Stimulated activated CD8-positive, alpha-beta memory T cell treated with anti-CD3 and anti-CD28 coated beads, Interleukin-15, amount 100 ng/mL, for 4 hours (primary cell): ENCODE data around the gene ZFYVE28.
A peak's percentile ranks its signal among the peaks of the same experiment; 100 is the strongest.
"Not testable (repeated sequence)": the region's sequence is repeated elsewhere in the genome, so short reads cannot be mapped to it uniquely, and the experiment has no call there.

Source experiments
- DNase-seq, 2 donors: peaks; one replicate each; pipeline ENCODE4 v3.0.0-alpha.2; 2020; ENCODE audit warnings: low read depth in 2 of 2

The ZFYVE28 gene

GRCh38 chr4:2446656-2447564, 28.5 kb upstream of the ZFYVE28 start:
- DNase-seq: no peak

GRCh38 chr4:2445571-2445970, 27.1 kb upstream of the ZFYVE28 start:
- DNase-seq: no peak

GRCh38 chr4:2445130-2445529, 26.7 kb upstream of the ZFYVE28 start:
- no peak for DNase-seq

- DNase-seq: no peak
Measured at GRCh38 chr4:2443956-2444740, 25.7 kb upstream of the ZFYVE28 start.

GRCh38 chr4:2443061-2443730, 24.8 kb upstream of the ZFYVE28 start:
- DNase-seq: no peak

GRCh38 chr4:2442175-2442993, 23.9 kb upstream of the ZFYVE28 start:
- DNase-seq: no peak

- peak; percentile 37 to 42 for DNase-seq
Measured at GRCh38 chr4:2441393-2442174, 23.1 kb upstream of the ZFYVE28 start.

- no peak for DNase-seq
Measured at GRCh38 chr4:2438822-2439718, 20.6 kb upstream of the ZFYVE28 start.

GRCh38 chr4:2437475-2438215, 19.2 kb upstream of the ZFYVE28 start:
- no peak for DNase-seq

GRCh38 chr4:2436761-2437474, 18.5 kb upstream of the ZFYVE28 start:
- no peak for DNase-seq

GRCh38 chr4:2436301-2436700, 17.9 kb upstream of the ZFYVE28 start:
- DNase-seq: no peak

- DNase-seq: no peak
Measured at GRCh38 chr4:2434420-2434819, 16.0 kb upstream of the ZFYVE28 start.

- DNase-seq: no peak
Measured at GRCh38 chr4:2433609-2434350, 15.3 kb upstream of the ZFYVE28 start.

GRCh38 chr4:2432991-2433530, 14.6 kb upstream of the ZFYVE28 start:
- no peak for DNase-seq

- DNase-seq: no peak
Measured at GRCh38 chr4:2432004-2432403, 13.6 kb upstream of the ZFYVE28 start.

- not testable (repeated sequence) for DNase-seq
Measured at GRCh38 chr4:2429945-2430757, 11.7 kb upstream of the ZFYVE28 start.
